ENCODE results near the gene REXO5. TPM values are rescaled to one million over a fixed set of nuclear protein-coding genes. Genes with fewer than 3 reads are reported as not detected.
A peak's percentile ranks its signal among the peaks of the same experiment; 100 is the strongest.

The REXO5 gene
- total RNA-seq, 2 experiments from 2014 or later, result 26.5 to 38.9 TPM

DNA sequence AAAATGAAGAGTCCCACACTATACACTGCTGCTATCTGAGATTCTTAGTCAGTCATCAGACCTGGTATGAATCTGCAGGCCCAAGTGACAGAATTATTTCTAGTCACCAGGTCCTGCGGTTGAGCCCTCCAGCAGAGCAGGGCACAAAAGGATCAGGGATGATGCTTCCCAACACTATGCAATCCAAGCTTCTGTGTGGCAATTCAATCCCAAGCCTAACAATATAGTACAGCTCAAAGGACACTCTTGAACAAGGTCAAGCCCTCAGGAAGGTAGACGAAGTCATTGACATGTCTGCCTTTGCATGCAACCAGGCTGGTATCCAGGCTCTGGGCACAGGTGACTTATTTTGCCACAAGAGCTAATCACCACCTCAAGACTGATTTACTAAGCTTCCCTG lies 88.1 kb downstream of the REXO5 start:
- Histone ChIP-seq H3K36me3 (ENCODE audit: insufficient read depth, low read length) (peaks cover 29% of the 10 kb centered on the region), H2AFZ (ENCODE audit: low read length) (no peak overlapping the region), H3K4me3 (ENCODE audit: low read depth, low read length, poor library complexity, severe bottlenecking) (no peak overlapping the region), H3K4me2 (ENCODE audit: low read length) (no peak overlapping the region), H4K20me1 (ENCODE audit: insufficient read depth, low read length) (no peaks in the 10 kb centered on the region), H3K9me3 (ENCODE audit: low read length) (no peaks in the 10 kb centered on the region), H3K4me1 (ENCODE audit: insufficient read depth, low read length, poor library complexity, severe bottlenecking) (peaks cover 13% of the 10 kb centered on the region), H3K9me2 (ENCODE audit: insufficient read depth, low read length) (no peaks in the 10 kb centered on the region), H3K27ac (ENCODE audit: low read depth, low read length, poor library complexity, severe bottlenecking) (no peak overlapping the region), H3K79me2 (ENCODE audit: insufficient read depth, low read depth, low read length) (peaks cover 10% of the 10 kb centered on the region; the same call in 1 of the 2 replicates)
- intact Hi-C loops (cut with micrococcal nuclease; ENCODE audit: unreplicated experiment), result no loop called here
- no TSS peak for BruUV-seq (replicated peaks)
- CTCF ChIA-PET (ENCODE audit: unreplicated experiment), result no interaction called here
- no peak for DNase-seq (ENCODE audit: low spot score)
- POLR2A ChIA-PET, result interaction anchor here (0.5 kb wide), 1 partner anchor 48 kb away, joined by 4 read pairs; no protein-coding TSS in a partner anchor
- TF ChIP-seq CTCF (conservative IDR thresholded peaks at IDR 0.05; ENCODE audit: low read length) (no peak), EZH2phosphoT487 (IDR thresholded peaks at IDR 0.05; ENCODE audit: borderline replicate concordance, low read depth, low read length) (no peak)

DNA sequence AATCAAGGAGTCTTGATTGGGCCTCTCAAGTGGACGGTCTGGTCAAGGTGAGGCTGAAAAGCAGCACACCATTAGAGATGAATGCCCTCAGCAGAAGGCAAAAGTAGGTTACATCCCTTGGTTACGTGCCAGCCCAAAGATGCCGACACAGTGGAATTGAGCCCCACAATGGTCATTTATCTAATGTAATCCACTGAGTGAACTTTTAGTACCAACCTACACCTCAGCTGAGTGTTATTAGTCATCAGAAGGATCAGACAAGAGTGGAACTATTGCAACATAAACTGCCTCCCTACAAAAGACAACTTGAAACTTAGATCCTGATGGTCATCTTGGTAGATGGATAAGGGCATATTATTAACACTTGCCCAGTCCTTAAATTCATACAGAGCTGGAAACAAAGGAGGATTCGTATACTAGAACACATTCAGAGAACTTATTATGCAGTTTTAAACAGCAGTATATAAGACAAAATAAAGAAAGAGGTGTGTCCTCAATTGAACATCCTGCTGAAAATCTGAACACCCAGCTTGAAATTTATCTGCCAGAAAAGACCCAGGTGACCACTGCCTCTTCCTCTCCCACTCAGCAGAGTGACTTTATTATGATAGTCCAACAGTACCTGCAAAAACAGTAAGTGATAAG lies 91.0 kb downstream of the REXO5 start:
- Histone ChIP-seq H2AFZ (ENCODE audit: low read length) (no peak overlapping the region), H4K20me1 (ENCODE audit: insufficient read depth, low read length) (no peaks in the 10 kb centered on the region), H3K4me2 (ENCODE audit: low read length) (0 out of 2 replicates have a peak overlapping the region, but pooled peaks have one; percentile 91), H3K4me3 (ENCODE audit: low read depth, low read length, poor library complexity, severe bottlenecking) (no peak overlapping the region), H3K79me2 (ENCODE audit: insufficient read depth, low read depth, low read length) (peaks cover 18% of the 10 kb centered on the region; the same call in 1 of the 2 replicates), H3K27ac (ENCODE audit: low read depth, low read length, poor library complexity, severe bottlenecking) (no peak overlapping the region), H3K4me1 (ENCODE audit: insufficient read depth, low read length, poor library complexity, severe bottlenecking) (peaks cover 24% of the 10 kb centered on the region), H3K9me3 (ENCODE audit: low read length) (no peaks in the 10 kb centered on the region), H3K36me3 (ENCODE audit: insufficient read depth, low read length) (peaks cover 29% of the 10 kb centered on the region), H3K9me2 (ENCODE audit: insufficient read depth, low read length) (no peaks in the 10 kb centered on the region)
- CTCF ChIA-PET (ENCODE audit: unreplicated experiment), result no interaction called here
- BruUV-seq (replicated peaks), result TSS peak; percentile 29
- intact Hi-C loops (cut with micrococcal nuclease; ENCODE audit: unreplicated experiment), result no loop called here
- TF ChIP-seq EZH2phosphoT487 (IDR thresholded peaks at IDR 0.05; ENCODE audit: borderline replicate concordance, low read depth, low read length) (no peak), CTCF (conservative IDR thresholded peaks at IDR 0.05; ENCODE audit: low read length) (no peak)
- POLR2A ChIA-PET, result interaction anchor here (1.2 to 1.3 kb wide), 2 partner anchors 12 to 19 kb away, joined by 3 to 4 read pairs; no protein-coding TSS in a partner anchor
- DNase-seq (ENCODE audit: low spot score), result no peak

DNA sequence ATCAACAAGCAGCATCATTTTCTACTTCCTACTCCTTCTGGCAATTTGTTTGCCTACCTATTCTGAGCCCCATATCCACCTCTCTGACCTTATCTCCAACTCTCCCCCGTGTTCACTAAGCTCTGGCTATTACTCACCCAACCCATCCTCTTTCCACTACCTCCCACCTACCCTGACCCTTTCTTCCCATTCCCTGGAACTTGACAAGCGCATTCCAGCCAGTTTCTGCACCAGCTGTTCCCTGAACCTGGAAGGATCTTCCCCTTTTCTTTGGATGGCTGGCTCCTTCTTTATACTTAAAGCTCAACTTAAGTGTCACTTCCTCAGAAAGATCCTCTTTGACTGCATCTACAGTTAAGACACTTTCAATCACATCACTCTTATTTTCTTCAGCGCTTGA lies 91.6 kb downstream of the REXO5 start:
- H3K4me2 ChIP-seq (ENCODE audit: low read length), result peak overlapping the region; percentile 91; the same call in 1 of the 2 replicates
- H3K27ac ChIP-seq (ENCODE audit: low read depth, low read length, poor library complexity, severe bottlenecking), result no peak overlapping the region
- CTCF ChIA-PET (ENCODE audit: unreplicated experiment), result no interaction called here
- TF ChIP-seq CTCF (conservative IDR thresholded peaks at IDR 0.05; ENCODE audit: low read length), result no peak
- TF ChIP-seq EZH2phosphoT487 (IDR thresholded peaks at IDR 0.05; ENCODE audit: borderline replicate concordance, low read depth, low read length), result no peak
- peaks cover 28% of the 10 kb centered on the region for H3K4me1 ChIP-seq (ENCODE audit: insufficient read depth, low read length, poor library complexity, severe bottlenecking)
- intact Hi-C loops (cut with micrococcal nuclease; ENCODE audit: unreplicated experiment), result no loop called here
- H3K79me2 ChIP-seq (ENCODE audit: insufficient read depth, low read depth, low read length), result peaks cover 22% of the 10 kb centered on the region; the same call in 1 of the 2 replicates
- no peak overlapping the region for H2AFZ ChIP-seq (ENCODE audit: low read length)
- BruUV-seq (replicated peaks), result no TSS peak
- peaks cover 33% of the 10 kb centered on the region for H3K36me3 ChIP-seq (ENCODE audit: insufficient read depth, low read length)
- POLR2A ChIA-PET, result interaction anchor here (0.7 to 1.3 kb wide), 3 partner anchors 11 to 1309 kb away, joined by 3 to 4 read pairs (median 3); no protein-coding TSS in a partner anchor
- H3K9me3 ChIP-seq (ENCODE audit: low read length), result no peaks in the 10 kb centered on the region
- no peak overlapping the region for H3K4me3 ChIP-seq (ENCODE audit: low read depth, low read length, poor library complexity, severe bottlenecking)
- H3K9me2 ChIP-seq (ENCODE audit: insufficient read depth, low read length), result no peaks in the 10 kb centered on the region
- DNase-seq (ENCODE audit: low spot score), result no peak
- H4K20me1 ChIP-seq (ENCODE audit: insufficient read depth, low read length), result no peaks in the 10 kb centered on the region
